ENCODE data around the gene NEGR1.

NEGR1 gene

DNA sequence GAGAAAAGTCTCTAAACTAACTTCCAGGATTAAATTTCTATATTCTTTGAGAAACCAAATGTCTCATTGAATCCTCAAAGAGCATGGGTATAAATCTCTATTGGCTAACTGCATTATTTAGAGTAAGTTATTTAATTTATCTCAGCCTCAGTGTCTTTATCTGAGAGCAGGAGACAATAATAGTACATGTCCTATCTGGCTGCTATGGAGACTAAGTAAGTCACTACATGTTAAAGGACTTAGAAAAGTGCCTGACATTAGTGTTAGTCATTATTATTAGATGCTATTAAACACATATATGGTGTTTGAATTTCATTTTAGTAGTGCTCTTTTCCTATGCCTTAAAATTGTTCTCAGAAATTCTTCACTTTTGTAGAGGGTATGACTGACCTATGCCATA lies 505.2 kb downstream of the NEGR1 start:
- DNase-seq: no peak

DNA sequence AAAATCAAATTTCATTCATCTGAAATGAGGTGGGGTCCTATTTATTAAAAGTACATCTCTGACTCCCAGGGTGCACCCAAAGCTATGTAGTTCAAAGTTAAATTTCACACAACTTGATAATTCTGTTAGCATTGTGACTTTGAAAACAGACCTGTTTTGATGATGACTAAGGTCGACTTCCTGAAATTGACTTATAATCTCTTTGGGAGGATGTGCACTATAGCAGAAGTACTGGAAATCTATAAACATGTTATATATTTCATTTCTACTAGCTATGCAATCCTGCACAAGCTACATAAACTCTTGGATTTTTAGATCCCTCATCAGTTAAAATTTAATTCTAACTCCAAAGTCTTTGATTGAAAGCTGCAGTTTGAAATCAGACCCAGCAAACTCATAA lies 507.6 kb downstream of the NEGR1 start:
- DNase-seq: no peak

DNA sequence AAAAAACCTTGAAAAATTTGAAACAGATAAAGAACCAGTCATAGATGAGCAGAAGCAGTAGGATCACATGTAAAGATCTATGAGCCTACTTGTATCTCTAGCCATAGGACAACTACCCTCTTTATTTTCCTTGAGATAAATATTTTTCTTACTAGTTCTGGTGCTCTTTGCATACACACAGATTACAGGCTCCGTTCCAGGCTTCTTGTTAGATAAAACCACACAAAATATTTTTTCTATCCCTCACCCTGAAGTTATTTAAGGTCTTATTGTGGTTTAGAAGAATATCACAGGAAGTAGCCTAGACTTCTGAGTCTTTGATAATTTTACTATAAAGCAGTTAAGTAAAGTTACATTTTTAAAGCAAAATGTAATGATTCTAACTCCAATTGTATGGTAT lies 512.2 kb downstream of the NEGR1 start:
- DNase-seq: peak; percentile 86

DNA sequence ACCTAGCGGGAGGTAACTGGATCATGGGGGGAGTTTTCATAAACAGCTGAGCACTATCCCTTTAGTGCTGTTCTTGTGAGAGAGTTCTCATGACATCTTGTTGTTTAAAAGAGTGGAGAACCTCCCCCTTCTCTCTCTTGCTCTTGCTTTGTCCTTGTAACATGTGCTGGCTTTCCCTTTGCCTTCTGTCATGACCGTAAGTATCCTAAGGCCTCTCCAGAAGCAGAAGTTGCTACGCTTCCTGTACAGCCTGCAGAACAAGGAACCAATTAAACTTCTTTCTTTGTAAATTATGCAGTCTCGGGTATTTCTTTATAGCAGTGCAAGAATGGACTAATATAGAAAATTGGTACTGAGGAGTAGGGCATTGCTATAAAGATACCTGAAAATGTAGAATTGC lies 515.6 kb downstream of the NEGR1 start:
- DNase-seq: no peak

DNA sequence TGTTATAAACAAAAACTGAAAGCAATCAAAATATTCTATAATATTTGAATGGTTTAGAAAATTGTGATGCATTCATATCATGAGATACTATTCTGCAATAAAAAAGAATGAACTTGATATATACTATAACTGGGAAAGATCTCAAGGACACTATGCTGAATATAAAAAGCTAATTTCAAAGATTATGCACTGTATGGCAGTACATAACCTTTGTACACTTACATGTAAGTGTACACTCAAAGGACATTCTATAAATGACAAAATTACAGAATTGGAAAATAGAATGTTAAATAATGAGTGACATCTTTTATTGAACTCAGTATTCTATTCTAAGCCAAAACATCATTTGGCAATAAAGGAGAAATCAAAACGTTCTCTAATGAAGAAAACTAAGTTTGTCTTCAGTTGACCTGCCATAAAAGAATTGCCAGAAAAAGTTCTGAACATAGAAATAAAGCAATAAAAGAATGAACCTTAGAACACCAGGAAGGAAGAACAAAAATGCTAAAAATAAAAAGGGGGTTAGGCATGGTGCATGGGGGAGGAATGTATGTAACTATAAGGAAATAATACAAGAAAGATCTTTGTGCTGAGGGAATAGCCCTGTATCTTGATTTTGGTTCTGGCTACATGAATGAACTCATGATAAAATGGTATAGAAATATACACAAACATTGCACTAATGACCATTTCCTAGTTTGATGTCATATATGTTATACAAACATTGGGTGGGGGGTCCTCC lies 519.7 kb downstream of the NEGR1 start:
- no peak for DNase-seq

DNA sequence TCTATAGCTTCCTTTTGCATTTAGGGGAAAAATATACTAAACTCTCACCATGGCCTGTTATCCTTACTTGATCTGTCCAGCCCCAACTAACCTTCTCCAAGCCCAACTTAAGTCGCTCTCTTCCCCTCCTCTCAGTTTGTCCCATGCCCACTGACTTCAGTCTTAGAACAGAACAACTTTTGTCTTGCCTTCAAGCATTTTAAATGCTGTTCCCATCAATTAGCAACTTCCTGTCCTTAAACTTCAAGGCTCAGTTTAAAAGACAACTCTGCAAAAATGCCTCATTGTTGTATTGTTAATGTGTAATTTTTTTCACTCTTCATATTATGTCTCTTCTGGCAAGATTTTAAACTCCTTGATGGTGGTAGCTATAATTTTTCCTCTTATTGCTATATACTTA lies 526.9 kb downstream of the NEGR1 start:
- DNase-seq: no peak

DNA sequence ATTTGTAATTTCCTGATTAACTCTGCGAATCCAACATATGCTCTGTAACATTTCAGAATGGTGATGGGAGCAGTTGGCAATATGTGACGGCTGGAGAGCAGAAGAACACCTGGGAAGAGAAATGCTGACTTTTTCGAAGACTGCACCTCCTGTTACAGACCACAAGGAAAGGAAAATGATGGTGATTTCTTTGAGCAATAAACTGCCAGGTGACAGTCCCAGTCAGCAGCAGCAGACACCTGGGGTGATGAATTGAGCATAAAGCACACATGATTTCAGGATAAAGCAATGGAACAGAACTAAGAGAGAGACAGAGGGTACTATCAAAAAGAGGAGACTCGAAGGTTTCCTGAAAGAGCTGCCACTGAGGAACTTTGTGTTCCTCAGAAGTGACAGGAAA lies 528.6 kb downstream of the NEGR1 start:
- no peak for DNase-seq

DNA sequence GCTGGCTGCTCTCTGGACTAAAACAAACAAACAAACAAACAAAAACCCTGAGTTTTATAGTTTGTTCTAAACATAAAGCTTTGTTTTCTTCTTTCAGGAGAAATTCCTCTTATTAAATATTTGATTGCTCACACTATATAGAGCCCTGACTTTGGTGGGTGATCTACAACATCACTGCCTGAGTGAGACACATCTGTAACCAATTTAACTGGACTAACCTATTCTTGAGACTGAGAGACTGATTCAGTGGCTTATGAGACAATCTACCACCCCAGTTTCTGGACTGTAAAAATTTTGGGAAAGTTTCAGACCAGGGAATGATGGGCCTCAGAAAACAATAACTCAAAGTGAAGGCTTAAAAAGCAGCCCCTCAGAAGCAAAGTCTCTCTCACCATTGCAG lies 537.0 kb downstream of the NEGR1 start:
- peak; percentile 17 for DNase-seq

DNA sequence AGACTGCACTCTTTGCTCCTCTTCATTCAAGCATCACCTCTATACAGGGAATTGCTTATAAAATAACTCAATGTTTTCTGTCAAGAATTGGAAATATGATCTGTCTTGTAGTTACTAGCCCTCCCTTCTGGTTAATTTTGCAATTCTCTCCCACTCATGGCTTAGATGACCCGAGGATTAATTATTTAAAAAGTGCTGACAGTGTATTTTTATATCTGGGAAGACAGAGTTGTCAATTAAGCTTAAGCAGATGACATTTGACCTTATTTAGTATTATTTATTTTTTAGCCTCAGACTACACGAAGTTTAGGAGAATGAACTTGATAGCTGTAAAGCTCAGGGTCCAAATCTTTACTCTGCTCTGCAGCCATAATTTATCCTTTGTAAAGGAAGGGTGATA lies 538.5 kb downstream of the NEGR1 start:
- DNase-seq: no peak

DNA sequence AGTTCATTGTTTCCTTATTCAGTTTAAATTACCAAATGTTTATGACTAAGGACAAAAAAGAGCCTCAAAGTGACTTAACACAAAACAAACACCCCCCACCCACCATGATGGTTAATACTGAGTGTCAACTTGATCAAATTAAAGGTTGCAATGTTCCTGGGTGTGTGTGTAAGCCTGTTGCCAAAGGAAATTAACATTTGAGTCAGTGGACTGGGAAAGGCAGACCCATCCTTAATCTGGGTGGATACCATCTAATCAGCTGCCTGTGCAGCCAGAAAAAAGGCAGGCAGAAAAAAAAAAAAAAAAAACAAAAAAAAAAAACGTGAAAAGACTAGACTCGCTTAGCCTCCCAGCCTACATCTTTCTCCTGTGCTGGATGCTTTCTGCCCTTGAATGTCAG lies 543.4 kb downstream of the NEGR1 start:
- DNase-seq: no peak

DNA sequence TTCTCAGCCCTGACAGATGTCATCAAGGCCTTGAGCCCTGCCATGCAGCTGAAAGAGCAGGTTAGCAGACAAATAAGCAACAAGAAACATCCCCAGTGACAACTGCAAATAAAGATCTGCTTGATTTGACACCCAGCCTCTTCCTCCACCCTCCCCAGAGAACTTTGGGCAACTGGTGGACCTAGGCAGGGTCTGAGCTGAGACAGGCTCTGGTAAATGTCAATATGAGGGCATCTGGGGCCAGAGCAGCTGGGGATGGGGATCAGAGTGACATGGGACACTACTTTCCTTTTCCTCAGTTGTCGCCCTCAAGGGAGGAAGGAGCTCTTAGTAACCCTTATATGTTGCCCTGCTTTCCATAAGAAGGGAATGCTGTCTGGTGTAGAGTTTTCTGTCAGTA lies 544.1 kb downstream of the NEGR1 start:
- no peak for DNase-seq

DNA sequence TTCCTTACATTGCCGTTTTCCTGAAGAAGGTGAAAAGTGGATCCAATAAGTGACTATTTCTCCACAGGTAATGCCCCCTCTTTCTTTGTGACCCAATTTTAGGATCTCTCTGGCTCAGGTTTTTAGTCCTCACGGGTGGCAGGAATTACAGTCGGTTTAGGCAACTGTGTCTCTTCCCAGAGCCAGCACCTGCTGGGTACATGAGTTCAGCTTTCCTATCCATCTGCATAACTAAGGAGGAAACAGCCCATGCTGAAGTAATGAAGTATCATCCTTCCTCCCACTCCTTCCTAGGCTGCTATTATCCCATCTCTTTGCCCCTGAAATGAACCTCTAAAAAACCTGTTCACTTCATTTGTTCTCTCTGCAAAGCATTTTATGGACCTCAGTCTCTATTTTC lies 544.6 kb downstream of the NEGR1 start:
- DNase-seq: no peak

DNA sequence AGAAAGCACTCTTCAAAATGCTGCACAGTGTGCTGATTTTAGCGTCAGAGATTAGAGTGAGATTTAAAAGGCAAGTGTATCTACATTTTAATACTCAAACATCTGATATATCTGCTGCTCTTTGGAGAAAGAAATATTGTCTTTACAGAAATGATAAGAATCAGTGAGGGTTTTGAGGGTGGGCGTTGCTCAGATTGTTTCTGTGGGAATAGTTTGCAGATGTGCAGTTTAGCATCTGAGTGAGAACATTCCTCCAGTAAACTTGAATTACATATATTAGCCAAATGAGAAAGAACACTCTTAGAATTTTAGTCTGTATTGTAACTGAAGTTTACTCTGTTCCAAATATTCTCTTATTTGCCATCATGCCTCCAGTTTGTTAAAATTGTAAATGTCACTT lies 549.2 kb downstream of the NEGR1 start:
- DNase-seq: no peak

DNA sequence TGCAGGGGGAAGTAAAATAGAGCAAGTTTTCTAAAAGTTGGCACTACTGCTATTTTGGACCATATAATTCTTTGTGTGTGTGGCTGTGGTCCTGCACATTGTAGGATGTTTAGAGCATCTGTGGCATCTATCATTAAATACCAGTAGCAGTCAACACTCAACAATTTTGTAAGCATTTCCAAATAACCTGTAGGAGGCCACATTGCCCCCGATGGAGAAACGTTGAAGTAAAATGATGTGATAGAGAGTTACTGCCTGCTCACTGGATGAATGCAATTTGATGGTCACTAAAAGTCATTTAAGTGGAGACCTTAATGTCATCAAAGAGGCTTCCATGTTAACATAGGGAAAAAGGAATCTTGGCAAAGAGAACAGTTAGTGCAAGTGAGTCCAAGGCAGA lies 560.8 kb downstream of the NEGR1 start:
- DNase-seq: no peak

DNA sequence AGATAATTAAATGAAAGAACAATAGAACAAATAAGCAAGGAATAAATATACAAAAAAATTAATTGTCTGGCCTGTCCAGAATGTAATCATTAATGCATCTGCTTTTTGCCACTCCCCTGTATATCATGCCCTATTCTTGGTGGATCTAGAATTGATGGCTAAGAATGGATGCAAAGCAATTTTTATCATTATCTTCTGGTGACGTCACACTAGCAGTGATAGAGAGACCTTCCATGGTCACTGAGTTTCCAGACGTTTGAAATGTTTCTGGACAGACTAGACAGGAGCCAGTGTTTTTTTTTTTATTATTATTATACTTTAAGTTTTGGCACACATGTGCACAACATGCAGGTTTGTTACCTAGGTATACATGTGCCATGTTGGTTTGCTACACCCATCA lies 563.0 kb downstream of the NEGR1 start:
- DNase-seq: no peak

DNA sequence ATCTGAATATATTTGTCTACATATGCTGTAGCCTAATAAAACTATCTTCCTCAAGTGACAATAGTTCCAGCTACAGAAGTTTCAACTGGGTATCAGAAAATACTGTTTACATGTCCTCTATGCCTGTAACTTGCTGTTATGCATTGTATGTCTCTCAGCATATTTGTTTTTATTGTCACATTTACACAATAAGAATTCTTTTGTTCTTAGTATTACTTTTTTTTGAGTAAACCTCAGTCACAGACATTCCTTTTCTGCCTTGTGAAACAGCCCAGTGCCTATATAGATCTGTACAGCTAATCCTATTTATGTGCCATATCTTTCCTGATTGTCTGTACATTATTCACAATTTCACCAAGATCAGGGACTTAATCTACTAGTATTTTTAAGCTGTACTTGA lies 565.2 kb downstream of the NEGR1 start:
- no peak for DNase-seq

DNA sequence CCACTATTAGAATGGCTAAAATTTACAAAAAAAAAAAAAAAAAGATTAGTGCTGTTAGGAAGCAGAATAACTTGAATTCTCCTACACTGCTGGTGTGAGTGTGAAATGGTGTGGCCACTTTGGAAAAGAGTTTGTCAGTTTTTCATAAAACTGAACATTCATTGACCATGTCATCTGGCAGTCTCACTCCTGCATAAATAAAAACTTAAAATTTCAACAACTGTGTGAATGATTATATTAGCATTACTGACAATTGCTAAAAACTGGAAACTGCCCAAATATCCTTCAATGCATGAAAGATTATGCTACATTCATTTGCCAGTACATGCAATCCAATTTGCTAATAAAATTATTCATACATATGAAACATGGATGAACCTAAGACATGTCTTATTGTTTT lies 570.9 kb downstream of the NEGR1 start:
- DNase-seq: no peak

DNA sequence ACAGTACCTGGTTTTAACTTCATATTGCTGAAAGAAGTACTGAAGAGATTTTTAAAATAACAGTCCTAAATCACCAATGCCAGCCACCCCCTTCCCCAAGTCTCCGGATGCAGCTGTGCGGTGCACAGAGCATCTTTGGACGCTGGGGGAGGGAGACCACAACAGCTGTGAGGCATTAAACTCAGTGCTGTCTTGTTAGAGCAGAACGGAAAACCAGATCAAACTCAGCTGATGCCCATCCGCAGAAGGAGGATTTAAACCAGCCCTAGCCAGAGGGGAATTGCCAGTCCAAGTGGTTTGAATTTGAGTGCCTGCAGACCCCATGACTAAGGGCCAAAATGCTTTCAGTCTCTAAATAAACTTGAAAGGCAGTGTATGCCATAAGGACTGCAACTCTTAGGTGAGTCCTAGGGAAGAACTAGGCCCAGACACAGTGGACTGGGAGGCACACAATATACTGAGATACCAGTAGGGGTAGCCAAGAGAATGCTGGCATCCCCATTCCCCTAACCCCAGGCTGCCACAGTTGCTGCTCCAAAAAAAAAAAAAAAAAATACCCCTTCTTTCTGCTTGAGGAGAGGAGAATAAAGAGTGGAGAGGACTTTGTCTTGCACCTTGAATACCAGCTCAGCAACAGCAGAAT lies 576.2 kb downstream of the NEGR1 start:
- peak; percentile 49 for DNase-seq

DNA sequence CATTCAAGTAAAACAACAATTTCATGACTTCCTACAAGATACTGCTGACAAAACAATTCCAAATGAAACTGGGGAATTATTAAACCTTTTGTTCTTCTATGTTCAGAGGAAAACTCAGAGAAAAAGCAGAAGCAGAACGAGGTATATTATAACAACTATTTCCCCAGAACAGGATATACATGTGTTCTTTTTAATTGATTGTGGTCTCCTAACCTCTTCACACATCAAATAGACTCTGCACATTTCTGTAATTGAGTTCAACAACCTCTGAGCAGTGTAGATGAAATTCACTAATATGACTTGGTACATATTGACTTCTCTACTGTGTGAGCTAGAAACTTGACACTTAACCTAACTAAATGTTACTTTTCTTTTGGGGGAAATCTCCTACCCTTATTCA lies 584.2 kb downstream of the NEGR1 start:
- DNase-seq: no peak

DNA sequence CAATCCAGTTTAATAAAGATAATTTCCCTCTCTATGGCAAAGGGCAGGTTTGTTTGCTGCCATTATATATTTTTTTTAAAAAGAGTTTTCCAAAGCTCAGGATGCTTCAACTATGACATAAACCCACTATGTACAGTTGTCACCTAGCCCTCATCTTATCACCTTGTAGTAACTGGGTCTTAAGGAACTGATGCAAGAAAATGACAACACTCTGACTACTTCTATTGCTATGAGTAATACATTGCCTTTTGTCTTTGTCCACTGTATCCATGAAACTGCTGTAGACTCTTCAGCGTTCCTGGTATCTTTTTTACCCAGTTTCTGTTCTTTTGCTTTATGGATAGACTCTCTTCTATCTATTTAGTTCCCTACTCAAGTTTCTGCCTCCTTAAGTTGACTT lies 586.5 kb downstream of the NEGR1 start:
- DNase-seq: peak; percentile 44

DNA sequence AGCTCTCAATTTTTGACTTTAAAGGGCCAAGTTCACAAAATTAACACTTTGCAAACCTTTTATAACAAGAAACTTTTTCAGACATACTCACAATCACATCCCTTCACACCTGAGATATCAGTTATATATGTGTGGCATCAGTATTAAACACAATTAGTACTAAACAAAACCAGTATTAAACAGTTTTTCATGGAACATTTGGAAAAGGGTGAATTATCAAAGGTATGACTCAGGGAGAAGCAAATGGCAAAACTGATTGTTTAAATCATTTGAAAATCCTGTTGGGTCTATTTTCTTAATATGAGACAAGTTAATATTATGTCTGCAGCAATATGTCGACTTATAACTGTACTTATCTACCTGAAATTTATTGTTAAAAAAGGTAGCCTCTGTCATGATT lies 587.3 kb downstream of the NEGR1 start:
- DNase-seq: no peak

DNA sequence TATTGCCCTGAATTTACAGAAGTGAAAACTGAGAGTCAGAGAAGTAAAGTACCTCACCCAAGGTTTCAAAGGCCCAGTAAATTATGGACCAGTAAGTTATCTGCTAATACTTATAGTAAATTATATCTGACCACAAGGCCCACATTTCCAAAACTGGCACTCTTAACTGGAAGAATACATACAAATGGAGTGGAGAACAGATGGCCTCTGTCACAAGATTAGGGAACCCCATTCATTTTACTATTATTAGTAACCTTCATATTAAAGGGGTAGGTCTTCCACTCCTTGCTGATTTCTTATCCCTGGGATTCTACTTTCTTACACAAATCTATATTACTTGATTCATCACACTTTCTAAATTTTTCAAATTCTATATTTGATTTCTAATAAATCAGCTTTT lies 588.8 kb downstream of the NEGR1 start:
- no peak for DNase-seq

DNA sequence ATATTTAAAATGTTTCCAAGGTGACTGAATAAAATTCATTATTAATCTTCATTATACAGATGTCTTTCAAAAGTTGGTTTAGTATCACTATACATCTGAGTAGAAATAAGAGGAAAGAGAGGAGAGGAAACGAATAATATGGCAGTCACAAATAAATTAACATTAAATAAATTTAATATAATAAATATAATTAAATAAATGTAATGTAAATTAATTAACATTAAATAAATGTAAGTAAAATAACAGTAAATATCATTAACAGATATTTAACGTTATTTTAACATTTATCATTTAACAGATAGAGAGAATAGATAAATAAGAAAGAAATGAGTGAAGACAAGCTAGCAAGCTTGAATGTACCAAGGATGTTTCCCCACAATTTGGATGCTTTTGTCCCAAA lies 592.7 kb downstream of the NEGR1 start:
- DNase-seq: no peak

DNA sequence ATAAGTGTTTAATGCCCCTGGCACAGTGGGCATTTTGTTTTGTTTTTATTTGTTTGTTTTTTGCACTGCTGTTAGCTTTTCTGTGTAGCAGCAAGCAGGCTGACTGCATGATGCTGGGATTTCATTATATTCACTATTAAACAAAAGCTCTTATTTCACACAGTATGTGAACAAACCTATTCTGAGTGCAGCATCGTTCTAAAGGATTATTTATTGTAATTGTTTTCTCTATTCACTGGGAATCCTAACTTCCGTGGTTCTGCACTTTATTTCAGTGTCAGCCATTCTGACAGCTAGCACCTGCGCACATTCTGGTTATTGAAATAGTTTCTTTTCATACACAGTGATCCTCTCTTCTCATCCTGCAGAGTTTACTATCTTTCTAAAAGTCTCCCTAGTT lies 595.0 kb downstream of the NEGR1 start:
- no peak for DNase-seq

Data from fibroblast of skin of scalp (primary cell).